ENCODE results near the gene CTSZ.

- TF ChIP-seq CTCF (IDR thresholded peaks at IDR 0.05) (no peak), EP300 (IDR thresholded peaks at IDR 0.05) (no peak)
Measured at GRCh38 chr20:58992911-58993310, 14.1 kb downstream of the CTSZ start.
